NT2/D1 (cell line): ENCODE results near the gene KAZN.

ENCODE experiments used
- YY1 ChIP-seq: IDR thresholded peaks from 2 replicates; pipeline ENCODE4 v1.6.1; 2011; ENCODE audit not compliant: insufficient read length, insufficient read depth
- ZNF274 ChIP-seq: IDR thresholded peaks from 2 replicates; pipeline ENCODE4 v1.6.1; 2011; ENCODE audit warnings: mild to moderate bottlenecking, low read depth, low read length

- TF ChIP-seq ZNF274 (no peak), YY1 (no peak)
These were observed 402.2 kb downstream of the KAZN start for GRCh38 chr1:15000671-15001070.
